BJ (cell line): ENCODE results near the gene SPTBN1. TPM values are rescaled to one million over a fixed set of nuclear protein-coding genes. Genes with fewer than 3 reads are reported as not detected.

Source experiments
- CTCF ChIA-PET: fragments of 350-600 bp; formaldehyde crosslinking; extraction: SDS; loops from one replicate; lab custom pipeline; 2021; ENCODE audit warnings: antibody characterized with exemption, inconsistent platforms; lab: Yijun Ruan, JAX
- POLR2A ChIA-PET: fragments of 300-600 bp; sonication (Branson Sonifier 250); formaldehyde crosslinking; extraction: SDS; loops from one replicate; lab custom pipeline; 2021; ENCODE audit warnings: antibody characterized with exemption; lab: Charles Lee
- DNase-seq: peaks from one replicate; pipeline ENCODE4 v3.0.0-alpha.2; 2011; ENCODE audit warnings: low read depth
- H3K27me3 ChIP-seq: 2 replicates; pipeline ENCODE4 v1.6.0; 2011; ENCODE audit warnings: low read length; ENCODE audit not compliant: control insufficient read depth, insufficient read depth
- H3K36me3 ChIP-seq: 2 replicates; pipeline ENCODE4 v1.5.1; 2011; ENCODE audit warnings: low read length; ENCODE audit not compliant: control insufficient read depth, insufficient read depth
- H3K4me3 ChIP-seq: 2 replicates; pipeline ENCODE4 v1.5.1; 2011; ENCODE audit warnings: low read depth, mild to moderate bottlenecking, control low read depth, low read length
- polyA plus RNA-seq: library from polyadenylated mRNA; depleted of rRNA; stranded (reverse); fragments of >200 nt; gene quantifications from 2 replicates; pipeline ENCODE4 v1.2.3, GENCODE V29; 2011
- TF ChIP-seq, protein P1 (sequence below): IDR thresholded peaks from 2 replicates; pipeline ENCODE4 v1.5.1; 2011; ENCODE audit warnings: low read depth, mild to moderate bottlenecking, control low read depth, inconsistent platforms, low read length, moderate library complexity; ENCODE audit not compliant: insufficient read depth

SPTBN1 gene
- polyA plus RNA-seq, 1 experiment, result 33.8 TPM

DNA sequence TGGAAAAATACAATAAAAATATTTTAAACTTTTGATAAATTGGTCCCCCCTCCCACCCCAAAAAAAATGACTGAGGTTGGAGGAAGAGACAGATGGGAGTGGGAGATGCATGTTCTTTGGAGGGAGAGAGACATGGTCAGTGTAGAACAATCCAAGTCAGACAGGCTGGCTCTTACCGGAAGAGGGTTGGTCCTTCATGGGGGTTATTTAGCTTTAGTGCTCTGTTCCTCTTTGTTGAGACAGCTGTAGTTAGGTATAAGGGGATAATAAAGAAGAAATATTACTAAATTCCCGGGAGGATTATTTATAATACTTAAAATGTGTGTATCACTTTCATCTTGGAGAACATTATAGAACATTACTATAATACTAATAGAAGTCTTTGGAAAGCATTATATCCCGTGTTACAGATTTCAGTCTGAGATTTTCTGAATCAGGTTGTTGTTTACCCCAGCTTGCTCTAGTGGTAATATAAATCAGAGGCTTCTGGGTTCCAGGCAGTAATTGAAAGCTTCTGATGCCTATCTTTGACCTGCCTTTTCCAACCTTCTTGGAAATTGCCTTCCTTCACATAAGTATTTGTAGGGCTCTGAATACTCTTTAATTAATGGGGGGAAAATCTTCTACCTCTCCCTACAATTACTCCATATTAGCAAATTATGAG lies 87.7 kb downstream of the SPTBN1 start:
- TF ChIP-seq, protein P1, sequence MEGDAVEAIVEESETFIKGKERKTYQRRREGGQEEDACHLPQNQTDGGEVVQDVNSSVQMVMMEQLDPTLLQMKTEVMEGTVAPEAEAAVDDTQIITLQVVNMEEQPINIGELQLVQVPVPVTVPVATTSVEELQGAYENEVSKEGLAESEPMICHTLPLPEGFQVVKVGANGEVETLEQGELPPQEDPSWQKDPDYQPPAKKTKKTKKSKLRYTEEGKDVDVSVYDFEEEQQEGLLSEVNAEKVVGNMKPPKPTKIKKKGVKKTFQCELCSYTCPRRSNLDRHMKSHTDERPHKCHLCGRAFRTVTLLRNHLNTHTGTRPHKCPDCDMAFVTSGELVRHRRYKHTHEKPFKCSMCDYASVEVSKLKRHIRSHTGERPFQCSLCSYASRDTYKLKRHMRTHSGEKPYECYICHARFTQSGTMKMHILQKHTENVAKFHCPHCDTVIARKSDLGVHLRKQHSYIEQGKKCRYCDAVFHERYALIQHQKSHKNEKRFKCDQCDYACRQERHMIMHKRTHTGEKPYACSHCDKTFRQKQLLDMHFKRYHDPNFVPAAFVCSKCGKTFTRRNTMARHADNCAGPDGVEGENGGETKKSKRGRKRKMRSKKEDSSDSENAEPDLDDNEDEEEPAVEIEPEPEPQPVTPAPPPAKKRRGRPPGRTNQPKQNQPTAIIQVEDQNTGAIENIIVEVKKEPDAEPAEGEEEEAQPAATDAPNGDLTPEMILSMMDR, result no peak
- H3K36me3 ChIP-seq, result no peaks in the 10 kb centered on the region
- H3K4me3 ChIP-seq, result no peak overlapping the region
- H3K27me3 ChIP-seq, result no peaks in the 10 kb centered on the region
- DNase-seq, result no peak
- ChIA-PET CTCF (interaction anchor here (0.8 kb wide), 1 partner anchor 19 kb away, joined by 3 read pairs; no protein-coding TSS in a partner anchor), POLR2A (no interaction called here)

DNA sequence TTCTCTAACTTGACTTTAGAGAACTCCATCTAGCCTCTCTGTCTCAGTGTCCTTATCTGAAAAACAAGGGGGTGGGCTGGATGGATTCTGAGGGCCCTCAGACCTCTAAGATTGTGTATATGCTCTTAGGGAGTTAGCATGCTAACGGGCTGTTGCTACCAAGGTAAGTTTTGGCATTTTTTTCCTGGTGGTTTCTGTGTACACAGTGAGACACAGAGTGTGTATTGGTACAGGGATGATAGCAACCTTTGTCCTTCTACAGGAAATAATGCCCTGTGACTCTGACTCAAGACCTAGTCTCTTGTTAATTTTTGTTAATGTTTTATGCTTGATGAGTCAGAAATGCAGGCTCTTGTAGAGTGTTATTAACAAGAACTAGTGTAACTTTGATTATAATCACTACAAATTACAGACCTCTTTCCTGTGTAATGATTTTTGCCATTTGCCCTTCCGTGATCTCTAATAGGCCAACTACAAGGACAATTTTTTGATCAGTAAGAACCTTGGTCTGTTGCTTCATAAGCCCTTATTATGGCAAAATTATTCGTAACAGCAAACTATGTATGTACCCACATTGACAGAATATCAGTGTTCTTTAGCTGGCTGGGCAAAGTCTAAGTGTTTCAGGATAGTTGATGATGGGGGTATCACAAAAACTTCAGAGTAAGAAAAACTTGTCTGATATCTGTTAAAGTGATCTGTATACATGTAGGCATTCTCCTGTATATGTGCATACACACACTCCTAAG lies 89.7 kb downstream of the SPTBN1 start:
- ChIA-PET POLR2A (no interaction called here), CTCF (interaction anchor here (1.1 kb wide), 1 partner anchor 349 kb away, joined by 4 read pairs; no protein-coding TSS in a partner anchor)
- Histone ChIP-seq H3K4me3 (no peak overlapping the region), H3K27me3 (no peaks in the 10 kb centered on the region), H3K36me3 (no peaks in the 10 kb centered on the region)
- DNase-seq, result no peak
- TF ChIP-seq, protein P1, result no peak

GRCh38 chr2:54546518-54546917 lies 90.4 kb downstream of the SPTBN1 start:
- ChIA-PET CTCF (interaction anchor here (1.1 kb wide), 1 partner anchor 349 kb away, joined by 4 read pairs; no protein-coding TSS in a partner anchor), POLR2A (no interaction called here)
- no peak for DNase-seq
- H3K27me3 ChIP-seq, result no peaks in the 10 kb centered on the region
- H3K4me3 ChIP-seq, result no peak overlapping the region
- H3K36me3 ChIP-seq, result no peaks in the 10 kb centered on the region
- TF ChIP-seq, protein P1, result no peak

DNA sequence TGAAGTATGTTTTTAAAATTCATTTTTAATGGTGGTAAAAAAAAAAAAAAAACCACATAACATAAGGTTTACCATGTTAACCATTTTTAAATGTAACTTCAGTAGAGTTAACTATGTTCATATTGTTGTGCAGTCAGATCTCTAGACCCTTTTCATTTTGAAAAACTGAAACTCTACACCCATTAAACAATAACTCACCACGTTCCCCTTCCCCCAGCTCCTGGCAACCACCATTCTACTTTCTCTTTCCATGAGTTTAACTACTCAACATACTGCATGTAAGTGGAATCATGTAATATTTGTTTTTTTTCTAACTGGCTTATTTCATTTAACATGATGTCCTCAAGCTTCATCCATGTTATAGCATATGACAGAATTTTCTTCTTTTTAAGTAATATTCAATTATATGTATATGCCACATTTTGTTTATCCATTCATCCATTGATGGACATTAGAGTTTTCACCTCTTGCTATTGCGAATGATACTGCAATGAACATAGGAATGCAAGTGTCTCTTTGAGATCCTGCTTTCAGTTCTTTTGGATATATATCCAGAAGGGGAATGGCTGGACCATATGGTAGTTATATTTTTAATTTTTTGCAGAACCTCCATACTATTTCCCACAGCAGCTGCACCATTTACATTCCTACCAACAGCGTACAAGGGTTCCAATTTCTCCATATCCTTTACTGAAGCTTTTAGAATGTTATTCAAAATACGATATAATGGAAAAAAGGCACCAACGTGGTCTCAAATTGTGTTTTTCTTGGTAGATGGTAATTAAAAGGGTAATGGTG lies 91.0 kb downstream of the SPTBN1 start:
- no peak for DNase-seq
- POLR2A ChIA-PET, result no interaction called here
- CTCF ChIA-PET, result interaction anchor here (1.1 kb wide), 1 partner anchor 350 kb away, joined by 4 read pairs; no protein-coding TSS in a partner anchor
- Histone ChIP-seq H3K27me3 (no peaks in the 10 kb centered on the region), H3K36me3 (no peaks in the 10 kb centered on the region), H3K4me3 (no peak overlapping the region)
- TF ChIP-seq, protein P1, result no peak
